Trophoblast cell (in vitro differentiated cells and primary cell): ENCODE results near the gene WDR19. TPM values are rescaled to one million over a fixed set of nuclear protein-coding genes. Genes with fewer than 3 reads are reported as not detected.
"Not testable (repeated sequence)": the region's sequence is repeated elsewhere in the genome, so short reads cannot be mapped to it uniquely, and the experiment has no call there.

Source experiments
- DNase-seq, 2 donors: peaks; one replicate each; pipeline ENCODE4 v3.0.0-alpha.2; 2016
- H2AFZ ChIP-seq: 2 replicates; pipeline ENCODE4 v1.6.1; 2013; ENCODE audit warnings: low read length, moderate library complexity, mild to moderate bottlenecking; ENCODE audit not compliant: insufficient read depth, poor library complexity
- H2AK5ac ChIP-seq: 2 replicates; pipeline ENCODE4 v1.6.1; 2013; ENCODE audit warnings: mild to moderate bottlenecking, low read length
- H2BK120ac ChIP-seq: 2 replicates; pipeline ENCODE4 v1.6.1; 2013; ENCODE audit warnings: low read length, mild to moderate bottlenecking, moderate library complexity; ENCODE audit not compliant: insufficient read depth, poor library complexity
- H2BK12ac ChIP-seq: 2 replicates; pipeline ENCODE4 v1.6.1; 2013; ENCODE audit warnings: mild to moderate bottlenecking, low read length, moderate library complexity
- H2BK5ac ChIP-seq: 2 replicates; pipeline ENCODE4 v1.6.1; 2013; ENCODE audit warnings: low read length, low read depth, moderate library complexity, mild to moderate bottlenecking; ENCODE audit not compliant: poor library complexity
- H3K14ac ChIP-seq: 2 replicates; pipeline ENCODE4 v1.6.1; 2013; ENCODE audit warnings: mild to moderate bottlenecking, low read length
- H3K18ac ChIP-seq: 2 replicates; pipeline ENCODE4 v1.6.1; 2013; ENCODE audit warnings: mild to moderate bottlenecking, low read length
- H3K23ac ChIP-seq: 2 replicates; pipeline ENCODE4 v1.6.1; 2013; ENCODE audit warnings: low read length
- H3K27ac ChIP-seq: 2 replicates; pipeline ENCODE4 v1.5.1; 2013; ENCODE audit warnings: low read depth, mild to moderate bottlenecking, inconsistent platforms, low read length, moderate library complexity
- H3K27me3 ChIP-seq: 2 replicates; pipeline ENCODE4 v1.6.1; 2013; ENCODE audit warnings: inconsistent platforms, mild to moderate bottlenecking, low read length, moderate library complexity; ENCODE audit not compliant: insufficient read depth
- H3K36me3 ChIP-seq, 2 experiments: 1 replicate in 1 of 2; 2 replicates in 1 of 2; pipeline ENCODE4 v1.6.1; 2013; ENCODE audit warnings: low read length in 2 of 2, mild to moderate bottlenecking in 2 of 2, moderate library complexity in 1 of 2; ENCODE audit not compliant: insufficient read depth in 2 of 2, control insufficient read depth in 1 of 2
- H3K4ac ChIP-seq: 2 replicates; pipeline ENCODE4 v1.6.1; 2013; ENCODE audit warnings: low read depth, mild to moderate bottlenecking, low read length, moderate library complexity
- H3K4me1 ChIP-seq, 2 experiments: 1 replicate in 1 of 2; 2 replicates in 1 of 2; pipeline ENCODE4 v1.6.1; 2013; ENCODE audit warnings: low read length in 2 of 2, mild to moderate bottlenecking in 2 of 2, moderate library complexity in 1 of 2; ENCODE audit not compliant: insufficient read depth in 2 of 2, control insufficient read depth in 1 of 2
- H3K4me2 ChIP-seq: 2 replicates; pipeline ENCODE4 v1.6.1; 2013; ENCODE audit warnings: inconsistent platforms, mild to moderate bottlenecking, low read length, moderate library complexity
- H3K4me3 ChIP-seq: 2 replicates; pipeline ENCODE4 v1.5.1; 2013; ENCODE audit warnings: mild to moderate bottlenecking, low read depth, low read length, inconsistent platforms
- H3K79me1 ChIP-seq: one replicate; pipeline ENCODE4 v1.6.1; 2013; ENCODE audit warnings: low read length
- H3K79me2 ChIP-seq: 2 replicates; pipeline ENCODE4 v1.6.1; 2013; ENCODE audit warnings: low read length, mild to moderate bottlenecking; ENCODE audit not compliant: control insufficient read depth, insufficient read depth, poor library complexity
- H3K9ac ChIP-seq: 2 replicates; pipeline ENCODE4 v1.6.1; 2013; ENCODE audit warnings: mild to moderate bottlenecking, low read length
- H3K9me3 ChIP-seq: 2 replicates; pipeline ENCODE4 v1.6.1; 2013; ENCODE audit warnings: low read depth, mild to moderate bottlenecking, control low read depth, inconsistent platforms, low read length; ENCODE audit not compliant: insufficient read depth
- H4K12ac ChIP-seq: 2 replicates; pipeline ENCODE4 v1.6.1; 2013; ENCODE audit warnings: low read depth, mild to moderate bottlenecking, low read length, moderate library complexity
- H4K8ac ChIP-seq: 2 replicates; pipeline ENCODE4 v1.6.1; 2013; ENCODE audit warnings: low read depth, mild to moderate bottlenecking, low read length, moderate library complexity
- H4K91ac ChIP-seq: one replicate; pipeline ENCODE4 v1.6.1; 2013; ENCODE audit warnings: low read depth, mild to moderate bottlenecking, low read length, moderate library complexity
- WGBS: extraction: QIAGEN DNeasy Blood & Tissue Kit; methylation state at CpG from one replicate; pipeline ENCODE4 v1.1.7; 2013; ENCODE audit warnings: missing lambda C conversion rate; ENCODE audit not compliant: insufficient read length, insufficient coverage; ENCODE audit errors: extremely low coverage; 5-methylcytosine and 5-hydroxymethylcytosine counted together
- polyA plus RNA-seq: library from polyadenylated mRNA; stranded (reverse); fragments of 200-250 nt; gene quantifications from 2 replicates; pipeline ENCODE4 v1.2.3, GENCODE V29; 2013

Gene WDR19
- 13.9 and 14.4 TPM in 2 replicates for polyA plus RNA-seq

DNA sequence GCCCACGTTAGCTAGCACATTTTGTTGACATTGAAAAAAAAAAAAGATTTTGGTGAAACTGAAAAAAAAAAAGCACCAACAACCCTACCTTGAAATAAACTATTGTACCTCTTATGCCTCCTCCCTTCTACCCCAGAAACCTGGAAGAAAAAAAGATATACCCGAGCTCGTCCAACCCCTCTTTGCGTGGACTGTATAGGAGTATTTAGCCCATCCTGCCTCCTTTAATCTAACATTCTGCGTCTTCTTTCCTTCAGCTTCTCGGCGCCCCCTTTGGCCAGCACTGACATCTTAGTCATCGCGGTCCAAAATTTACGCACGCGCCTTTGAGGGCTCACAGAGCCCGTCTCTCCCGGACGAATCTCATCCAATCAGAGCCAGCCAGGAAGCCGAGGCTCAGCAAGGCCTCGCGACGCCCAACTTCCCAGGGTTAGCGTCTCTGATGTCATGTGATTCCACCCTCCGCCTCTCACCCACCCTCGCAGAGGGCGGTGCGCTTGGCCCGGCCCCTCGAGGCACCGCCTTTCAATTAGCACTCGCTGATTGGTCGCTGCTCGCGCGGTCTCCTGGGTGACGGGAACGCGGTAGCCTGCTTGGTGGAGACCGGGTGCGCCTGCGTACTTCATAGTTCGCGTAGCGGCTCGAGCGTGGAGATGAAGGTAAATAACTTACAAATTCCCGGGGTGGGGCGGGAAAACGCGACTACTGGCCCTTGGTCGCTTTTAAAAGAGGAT is at the start of gene WDR19:
TSS of gene WDR19 (plus strand) at position 625 of the 734 bp plus-strand sequence. CDS start at position 654, 29 bp downstream.
- Histone ChIP-seq H3K27me3 (no peaks in the 10 kb centered on the region), H3K18ac (no peak within 1 kb of the TSS), H3K4me2 (peak within 1 kb of the TSS; percentile 83), H4K12ac (peak within 1 kb of the TSS; percentile 16), H3K14ac (no peak within 1 kb of the TSS), H2BK5ac (no peak within 1 kb of the TSS), H4K8ac (peak within 1 kb of the TSS; percentile 58), H2BK120ac (no peak within 1 kb of the TSS), H3K27ac (no peak within 1 kb of the TSS), H3K4me1 (no peaks in the 10 kb centered on the region), H3K36me3 (no peaks in the 10 kb centered on the region), H3K79me2 (peaks cover 2% of the 10 kb centered on the region), H3K4ac (no peak within 1 kb of the TSS), H2BK12ac (no peak within 1 kb of the TSS), H3K79me1 (no peaks in the 10 kb centered on the region), H3K4me3 (peak within 1 kb of the TSS; percentile 81), H2AK5ac (no peak within 1 kb of the TSS), H3K9me3 (no peaks in the 10 kb centered on the region), H3K23ac (no peak within 1 kb of the TSS), H2AFZ (peak within 1 kb of the TSS; percentile 92), H4K91ac (no peak within 1 kb of the TSS), H3K9ac (peak within 1 kb of the TSS; percentile 67)
- peak; percentile 99 to 100 for DNase-seq
- WGBS, result no CpG with 5 or more reads among the region's 48 CpGs

DNA sequence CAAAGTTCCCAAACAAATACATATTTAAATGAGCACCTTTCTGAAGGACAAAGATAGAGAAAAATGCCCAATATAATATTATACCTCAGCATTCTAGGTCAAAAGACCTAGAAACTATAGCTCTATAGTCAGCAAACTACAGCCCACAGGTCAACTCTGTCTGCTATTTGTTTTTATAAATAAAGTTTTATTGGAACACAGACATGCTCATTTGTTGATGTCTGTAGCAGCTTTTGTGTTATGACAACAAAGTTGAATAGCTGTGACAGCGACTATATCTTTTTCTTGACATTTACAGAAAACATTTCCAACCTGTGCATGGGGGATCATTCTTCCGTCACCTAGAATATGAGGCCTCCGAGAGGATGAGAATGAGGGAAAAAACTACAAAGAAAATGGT is 48.7 kb upstream of the WDR19 start:
- no peak overlapping the region for H2AK5ac ChIP-seq
- WGBS, result no CpG with 5 or more reads among the region's 3 CpGs

DNA sequence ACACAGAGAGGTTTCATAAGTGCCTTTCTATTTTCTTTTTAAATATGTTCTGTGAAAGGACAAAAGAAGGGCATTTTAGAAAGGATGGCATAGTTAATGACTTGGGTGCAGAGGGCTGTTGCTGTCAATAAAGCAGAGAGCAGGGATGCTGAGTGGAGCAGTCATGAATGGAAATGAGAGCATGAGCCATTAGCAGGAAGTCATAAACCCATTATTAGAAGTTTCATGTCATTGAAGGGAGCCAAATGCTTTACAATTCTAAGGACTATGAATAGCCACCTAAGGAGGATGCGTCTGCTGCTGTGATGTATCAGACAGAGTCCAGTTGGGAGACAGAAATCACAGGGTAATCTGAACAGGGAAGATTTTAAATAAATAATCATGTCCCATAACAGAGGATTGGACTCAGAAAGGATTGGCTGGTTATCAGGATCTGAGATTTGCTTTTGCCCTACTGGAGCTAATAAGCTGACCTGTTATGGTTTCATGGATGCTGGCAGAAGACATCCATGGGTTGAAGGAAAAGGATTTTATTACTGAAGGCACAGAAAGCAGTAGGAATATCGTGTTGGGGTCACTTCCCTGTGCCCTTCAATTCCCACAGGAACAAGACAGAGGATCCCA is 47.5 kb upstream of the WDR19 start:
- Histone ChIP-seq H3K14ac (no peak overlapping the region), H2BK5ac (no peak overlapping the region), H2BK12ac (no peak overlapping the region), H4K12ac (no peak overlapping the region), H3K23ac (no peak overlapping the region), H3K4me1 (peaks cover 0 to 1% of the 10 kb centered on the region in 2 experiments), H3K27ac (no peak overlapping the region), H3K79me1 (no peaks in the 10 kb centered on the region), H2AK5ac (no peak overlapping the region), H4K8ac (no peak overlapping the region), H2AFZ (no peak overlapping the region), H3K36me3 (no peaks in the 10 kb centered on the region), H3K79me2 (peaks cover 2% of the 10 kb centered on the region), H4K91ac (no peak overlapping the region), H3K9ac (no peak overlapping the region), H2BK120ac (no peak overlapping the region), H3K9me3 (no peaks in the 10 kb centered on the region), H3K4ac (no peak overlapping the region), H3K18ac (no peak overlapping the region), H3K27me3 (no peaks in the 10 kb centered on the region), H3K4me2 (peak overlapping the region; percentile 43), H3K4me3 (no peak overlapping the region)
- no CpG with 5 or more reads among the region's 2 CpGs for WGBS
- no peak for DNase-seq

More for the DNA sequence above, 48.7 kb upstream of the WDR19 start:
- Histone ChIP-seq H3K23ac (no peak overlapping the region), H3K79me1 (no peaks in the 10 kb centered on the region), H4K8ac (no peak overlapping the region), H3K14ac (no peak overlapping the region), H2BK5ac (no peak overlapping the region), H2BK12ac (no peak overlapping the region), H3K79me2 (peaks cover 2% of the 10 kb centered on the region), H3K27ac (no peak overlapping the region), H2BK120ac (no peak overlapping the region), H3K27me3 (no peaks in the 10 kb centered on the region), H3K18ac (no peak overlapping the region), H3K4me3 (no peak overlapping the region), H4K12ac (no peak overlapping the region), H4K91ac (no peak overlapping the region), H3K9ac (no peak overlapping the region), H3K9me3 (peaks cover 2% of the 10 kb centered on the region), H3K4me1 (peaks cover 0 to 1% of the 10 kb centered on the region in 2 experiments), H3K36me3 (no peaks in the 10 kb centered on the region), H3K4me2 (no peak overlapping the region), H2AFZ (no peak overlapping the region), H3K4ac (no peak overlapping the region)
- no peak for DNase-seq

DNA sequence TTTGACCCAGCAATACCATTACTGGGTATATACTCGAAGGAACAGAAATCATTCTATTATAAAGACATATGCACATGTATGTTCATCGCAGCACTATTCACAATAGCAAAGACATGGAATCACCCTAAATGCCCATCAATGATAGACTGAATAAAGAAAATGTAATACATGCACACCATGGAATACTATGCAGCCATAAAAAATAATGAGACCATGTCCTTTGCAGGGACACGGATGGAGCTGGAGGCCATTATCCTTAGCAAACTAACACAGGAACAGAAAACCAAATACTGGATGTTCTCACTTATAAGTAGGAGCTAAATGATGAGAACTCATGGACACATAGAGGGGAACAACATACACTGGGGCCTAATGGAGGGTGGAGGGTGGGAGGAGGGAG is 44.1 kb upstream of the WDR19 start:
- H3K27me3 ChIP-seq, H4K91ac ChIP-seq, H3K4ac ChIP-seq, H3K79me1 ChIP-seq, H2AFZ ChIP-seq, H3K36me3 ChIP-seq, H2AK5ac ChIP-seq, H3K4me3 ChIP-seq, H3K4me2 ChIP-seq, H2BK5ac ChIP-seq, H3K9me3 ChIP-seq, H3K79me2 ChIP-seq, H3K9ac ChIP-seq, H4K12ac ChIP-seq, H4K8ac ChIP-seq, H3K4me1 ChIP-seq, H3K23ac ChIP-seq, DNase-seq, H3K27ac ChIP-seq, H2BK120ac ChIP-seq, H2BK12ac ChIP-seq, H3K14ac ChIP-seq, H3K18ac ChIP-seq: not testable (repeated sequence)
- WGBS, result no CpG with 5 or more reads among the region's 3 CpGs
